ENCODE results near the gene PHF21B. TPM values are rescaled to one million over a fixed set of nuclear protein-coding genes. Genes with fewer than 3 reads are reported as not detected.

PHF21B gene
- total RNA-seq, 1 donor from 2014 or later = 6.7 TPM

- H3K79me2 ChIP-seq (ENCODE audit: low read depth) = peaks cover 61% of the 10 kb centered on the region
- H3K9ac ChIP-seq = no peak overlapping the region
- no peak overlapping the region for H3K4me2 ChIP-seq
- no peak overlapping the region for H2AFZ ChIP-seq (replicated peaks)
- H3F3A ChIP-seq (ENCODE audit: low read depth) = peaks cover 4% of the 10 kb centered on the region
- peaks cover 23% of the 10 kb centered on the region for H3K36me3 Mint-ChIP-seq
- no peaks in the 10 kb centered on the region for H3K27me3 ChIP-seq
- no peak overlapping the region for H3K27ac ChIP-seq
- H3K9me3 Mint-ChIP-seq = no peaks in the 10 kb centered on the region
- no peak overlapping the region for H3K27ac Mint-ChIP-seq
- H3K4me1 Mint-ChIP-seq = peaks cover 30% of the 10 kb centered on the region
- H3K27me3 Mint-ChIP-seq (ENCODE audit: insufficient read depth, low read depth) = peaks cover 4% of the 10 kb centered on the region
- H4K20me1 ChIP-seq (ENCODE audit: low read depth) = peaks cover 88% of the 10 kb centered on the region
- no peak overlapping the region for H3K4me3 ChIP-seq
- TF ChIP-seq EZH2phosphoT487 (IDR thresholded peaks at IDR 0.05) (no peak), CTCF (IDR thresholded peaks at IDR 0.05) (no peak), EZH2 (IDR thresholded peaks at IDR 0.05) (no peak)
- H3K36me3 ChIP-seq = no peaks in the 10 kb centered on the region
- DNase-seq (ENCODE audit: low spot score) = no peak
- H3K4me3 Mint-ChIP-seq = no peak overlapping the region
- H3K9me3 ChIP-seq (ENCODE audit: low read depth) = no peaks in the 10 kb centered on the region
- H3K4me1 ChIP-seq = peaks cover 19% of the 10 kb centered on the region
Observed at GRCh38 chr22:44935724-44936123, 74.1 kb downstream of the PHF21B start.

GRCh38 chr22:44934454-44934735 lies 75.4 kb downstream of the PHF21B start:
- Histone ChIP-seq H4K20me1 (ENCODE audit: low read depth) (peaks cover 86% of the 10 kb centered on the region), H3K4me2 (no peak overlapping the region), H2AFZ (replicated peaks) (no peak overlapping the region), H3F3A (ENCODE audit: low read depth) (no peaks in the 10 kb centered on the region), H3K4me3 (no peak overlapping the region), H3K4me1 (peaks cover 6% of the 10 kb centered on the region), H3K9ac (no peak overlapping the region), H3K79me2 (ENCODE audit: low read depth) (peaks cover 50% of the 10 kb centered on the region), H3K9me3 (ENCODE audit: low read depth) (no peaks in the 10 kb centered on the region), H3K27ac (no peak overlapping the region), H3K27me3 (no peaks in the 10 kb centered on the region), H3K36me3 (no peaks in the 10 kb centered on the region)
- Mint-ChIP-seq H3K27ac (peak overlapping the region; percentile 54), H3K27me3 (ENCODE audit: insufficient read depth, low read depth) (peaks cover 4% of the 10 kb centered on the region), H3K4me3 (no peak overlapping the region), H3K4me1 (peaks cover 19% of the 10 kb centered on the region), H3K36me3 (peaks cover 23% of the 10 kb centered on the region), H3K9me3 (no peaks in the 10 kb centered on the region)
- TF ChIP-seq CTCF (IDR thresholded peaks at IDR 0.05) = no peak
- no peak for TF ChIP-seq EZH2phosphoT487 (IDR thresholded peaks at IDR 0.05)
- no peak for TF ChIP-seq EZH2 (IDR thresholded peaks at IDR 0.05)
- no peak for DNase-seq (ENCODE audit: low spot score)

- DNase-seq (ENCODE audit: low spot score) = no peak
- H3K4me2 ChIP-seq = no peak overlapping the region
- peaks cover 47% of the 10 kb centered on the region for H3K79me2 ChIP-seq (ENCODE audit: low read depth)
- peak overlapping the region; percentile 54 for H3K27ac Mint-ChIP-seq
- no peak overlapping the region for H3K9ac ChIP-seq
- H3K27me3 Mint-ChIP-seq (ENCODE audit: insufficient read depth, low read depth) = peaks cover 4% of the 10 kb centered on the region
- H3F3A ChIP-seq (ENCODE audit: low read depth) = no peaks in the 10 kb centered on the region
- H3K4me3 Mint-ChIP-seq = no peak overlapping the region
- no peak overlapping the region for H3K27ac ChIP-seq
- H3K36me3 Mint-ChIP-seq = peaks cover 26% of the 10 kb centered on the region
- no peaks in the 10 kb centered on the region for H3K27me3 ChIP-seq
- peaks cover 17% of the 10 kb centered on the region for H3K4me1 Mint-ChIP-seq
- H4K20me1 ChIP-seq (ENCODE audit: low read depth) = peaks cover 86% of the 10 kb centered on the region
- H2AFZ ChIP-seq (replicated peaks) = no peak overlapping the region
- no peaks in the 10 kb centered on the region for H3K9me3 Mint-ChIP-seq
- H3K9me3 ChIP-seq (ENCODE audit: low read depth) = no peaks in the 10 kb centered on the region
- no peaks in the 10 kb centered on the region for H3K36me3 ChIP-seq
- no peak for TF ChIP-seq EZH2 (IDR thresholded peaks at IDR 0.05)
- TF ChIP-seq EZH2phosphoT487 (IDR thresholded peaks at IDR 0.05) = no peak
- no peak for TF ChIP-seq CTCF (IDR thresholded peaks at IDR 0.05)
- H3K4me3 ChIP-seq = no peak overlapping the region
- H3K4me1 ChIP-seq = peaks cover under 1% of the 10 kb centered on the region
Observed at GRCh38 chr22:44933666-44934453, 75.9 kb downstream of the PHF21B start.

Measured in neural progenitor cell (in vitro differentiated cells).